OCI-LY3 (cell line): ENCODE measurements around the gene ITFG1.

ENCODE experiments used
- EZH2phosphoT487 ChIP-seq: fragments of 200-600 bp; shearing (Covaris generic); IDR thresholded peaks from 2 replicates; pipeline ENCODE4 v1.6.1; 2018; ENCODE audit warnings: antibody characterized with exemption, mixed run types, low read depth
- TF ChIP-seq, protein P1 (sequence below): fragments of 200-600, 300-600 bp; sonication (generic); IDR thresholded peaks from 2 replicates; pipeline ENCODE4 v1.5.1; 2014; ENCODE audit warnings: antibody characterized with exemption, low read length, low read depth

DNA sequence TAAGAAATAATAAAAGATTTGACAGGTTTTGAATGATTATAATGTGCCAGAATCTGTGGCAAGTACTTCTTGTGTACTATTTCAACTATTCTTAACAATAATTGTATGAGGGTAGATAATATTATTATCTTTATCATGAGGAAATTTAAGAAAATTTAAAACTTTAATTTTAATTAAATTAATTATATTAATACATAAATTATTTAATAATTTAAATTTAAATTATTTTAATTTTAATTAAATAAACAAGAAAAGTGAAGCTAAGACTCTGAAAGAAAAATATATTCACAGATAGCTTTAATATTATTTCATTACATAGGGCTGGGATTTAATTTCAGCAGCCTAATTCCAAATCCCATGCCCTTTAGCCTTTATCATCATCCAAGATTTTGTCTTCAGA is 285.7 kb downstream of the ITFG1 start:
- TF ChIP-seq, protein P1, sequence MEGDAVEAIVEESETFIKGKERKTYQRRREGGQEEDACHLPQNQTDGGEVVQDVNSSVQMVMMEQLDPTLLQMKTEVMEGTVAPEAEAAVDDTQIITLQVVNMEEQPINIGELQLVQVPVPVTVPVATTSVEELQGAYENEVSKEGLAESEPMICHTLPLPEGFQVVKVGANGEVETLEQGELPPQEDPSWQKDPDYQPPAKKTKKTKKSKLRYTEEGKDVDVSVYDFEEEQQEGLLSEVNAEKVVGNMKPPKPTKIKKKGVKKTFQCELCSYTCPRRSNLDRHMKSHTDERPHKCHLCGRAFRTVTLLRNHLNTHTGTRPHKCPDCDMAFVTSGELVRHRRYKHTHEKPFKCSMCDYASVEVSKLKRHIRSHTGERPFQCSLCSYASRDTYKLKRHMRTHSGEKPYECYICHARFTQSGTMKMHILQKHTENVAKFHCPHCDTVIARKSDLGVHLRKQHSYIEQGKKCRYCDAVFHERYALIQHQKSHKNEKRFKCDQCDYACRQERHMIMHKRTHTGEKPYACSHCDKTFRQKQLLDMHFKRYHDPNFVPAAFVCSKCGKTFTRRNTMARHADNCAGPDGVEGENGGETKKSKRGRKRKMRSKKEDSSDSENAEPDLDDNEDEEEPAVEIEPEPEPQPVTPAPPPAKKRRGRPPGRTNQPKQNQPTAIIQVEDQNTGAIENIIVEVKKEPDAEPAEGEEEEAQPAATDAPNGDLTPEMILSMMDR: no peak
- no peak for TF ChIP-seq EZH2phosphoT487
